Epithelial cell of proximal tubule (primary cell): ENCODE data around the gene SHH. TPM values are rescaled to one million over a fixed set of nuclear protein-coding genes. Genes with fewer than 3 reads are reported as not detected.

Experiments used
- DNase-seq: peaks from one replicate; pipeline ENCODE4 v3.0.0-alpha.2; 2011; ENCODE audit warnings: low read depth
- H3K4me3 ChIP-seq: 2 replicates; pipeline ENCODE4 v1.5.1; 2011; ENCODE audit warnings: low read depth, mild to moderate bottlenecking, low read length
- CTCF ChIP-seq: conservative IDR thresholded peaks from 2 replicates; pipeline ENCODE4 v1.5.1; 2012; ENCODE audit warnings: low read depth, mild to moderate bottlenecking, low read length
- total RNA-seq: library from RNA; depleted of rRNA; stranded (reverse); fragments of >200 nt; gene quantifications from 2 replicates; pipeline ENCODE4 v1.2.3, GENCODE V29; 2015

SHH gene
- total RNA-seq = 1.7 and 4.4 TPM in 2 replicates

- peak within 1 kb of the TSS; percentile 68 for H3K4me3 ChIP-seq
- DNase-seq = no peak
- no peak for TF ChIP-seq CTCF
These were observed at the start of gene SHH for GRCh38 chr7:155811895-155812761. Gene SHH (minus strand): TSS chr7:155812463. CDS start chr7:155812122, 341 bp downstream.

DNA sequence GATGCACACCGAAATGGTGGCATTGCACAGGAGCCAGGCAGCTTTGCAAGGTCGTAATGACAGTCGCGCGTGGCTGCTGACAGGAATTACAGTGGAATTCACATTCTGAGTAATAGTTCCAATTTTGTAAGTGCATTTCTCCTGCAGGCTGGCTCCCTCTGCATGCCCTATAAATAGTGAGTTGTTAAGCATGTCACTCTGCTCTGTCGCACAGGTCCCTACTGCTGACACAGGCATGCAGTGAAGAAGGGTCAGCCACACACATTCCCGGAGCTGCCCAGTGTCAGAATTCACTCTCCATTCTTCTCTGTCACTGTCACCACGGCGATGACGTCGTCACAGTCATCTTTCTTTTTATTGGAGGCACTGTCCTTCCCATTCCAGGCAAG, 49.2 kb upstream of the SHH start:
- no peak for TF ChIP-seq CTCF
- H3K4me3 ChIP-seq = no peak overlapping the region
- DNase-seq = no peak

- TF ChIP-seq CTCF = no peak
- DNase-seq = peak; percentile 70
- H3K4me3 ChIP-seq = no peak overlapping the region
These were observed 48.7 kb upstream of the SHH start for GRCh38 chr7:155860840-155861479.

GRCh38 chr7:155860461-155860839, 48.2 kb upstream of the SHH start:
- TF ChIP-seq CTCF = no peak

DNA sequence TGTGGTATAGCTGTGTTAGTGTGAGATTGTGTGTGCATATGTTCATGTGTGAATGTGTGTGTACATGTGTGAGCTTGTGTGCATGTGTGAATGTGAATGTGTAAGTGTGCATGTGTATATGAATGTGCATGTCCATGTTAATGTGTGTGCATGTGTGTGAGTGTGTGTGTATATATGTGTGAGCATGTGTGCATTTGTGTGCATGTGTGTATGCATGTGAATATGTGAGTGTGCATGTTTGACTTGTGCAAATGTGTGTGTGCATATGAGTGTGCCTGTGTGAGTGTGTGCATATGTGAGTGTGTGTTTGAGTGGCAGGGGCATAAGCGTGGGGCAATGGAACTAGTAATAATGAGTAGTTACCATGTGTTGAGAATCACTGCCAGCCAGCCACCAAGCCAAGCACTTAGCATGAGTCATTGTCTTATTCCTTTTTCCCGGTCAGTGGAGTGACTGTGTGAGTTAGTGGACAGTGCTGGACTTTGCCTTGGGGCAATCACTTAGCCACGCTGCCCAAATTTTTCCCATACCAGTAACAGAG, 46.3 kb upstream of the SHH start:
- peak; percentile 89 for DNase-seq
- no peak overlapping the region for H3K4me3 ChIP-seq
- no peak for TF ChIP-seq CTCF

More at GRCh38 chr7:155860461-155860839, 48.2 kb upstream of the SHH start:
- DNase-seq = no peak
- H3K4me3 ChIP-seq = no peak overlapping the region

GRCh38 chr7:155857141-155857540, 44.9 kb upstream of the SHH start:
- no peak for TF ChIP-seq CTCF
- no peak overlapping the region for H3K4me3 ChIP-seq
- no peak for DNase-seq
